Right lobe of liver (tissue), 6 donors: Measurements from ENCODE around the gene KIAA0586. TPM values are rescaled to one million over a fixed set of nuclear protein-coding genes. Genes with fewer than 3 reads are reported as not detected.

Source experiments
- ATAC-seq, 4 donors: fragments of 200-7000 bp; cut with Tn5 transposase; one replicate each; pipeline ENCODE4 v1.9.1; 2020; ENCODE audit warnings: mild to moderate bottlenecking in 4 of 4, moderate library complexity in 4 of 4
- DNase-seq, 3 donors: peaks; one replicate each; pipeline ENCODE4 v3.0.0-alpha.2; 2020
- H3K27ac ChIP-seq, 3 donors: fragments of 200-600 bp; one replicate each; pipeline ENCODE4 v1.8.0; 2022
- H3K27me3 ChIP-seq, 2 donors: fragments of 200-600 bp; one replicate each; pipeline ENCODE4 v1.8.0; 2022
- H3K36me3 ChIP-seq, 4 donors: fragments of 200-600 bp; sonication (generic) in 1 of 4; one replicate each; pipeline versions ENCODE4 v1.5.1 to v1.8.0; 2017 to 2022; ENCODE audit warnings: control low read depth in 1 of 4
- H3K4me1 ChIP-seq, 4 donors: fragments of 200-600 bp; sonication (generic) in 1 of 4; one replicate each; pipeline versions ENCODE4 v1.5.1 to v1.8.0; 2017 to 2022; ENCODE audit warnings: control low read depth in 1 of 4
- H3K4me3 ChIP-seq, 3 donors: fragments of 200-600 bp; one replicate each; pipeline ENCODE4 v1.8.0; 2022
- H3K9me3 ChIP-seq, 4 donors: fragments of 200-600 bp; sonication (generic) in 1 of 4; one replicate each; pipeline versions ENCODE4 v1.5.1 to v1.8.0; 2017 to 2022; ENCODE audit warnings: control low read depth in 1 of 4
- CTCF ChIP-seq, 4 donors: fragments of 200-600 bp in 3 of 4; fragments of 450-650 bp in 1 of 4; IDR thresholded peaks; one replicate each; pipeline versions ENCODE4 v1.5.1 to v1.8.0; 2016 to 2022; ENCODE audit warnings: antibody characterized with exemption in 4 of 4, mild to moderate bottlenecking in 2 of 4
- POLR2A ChIP-seq: fragments of 450-650 bp; IDR thresholded peaks from one replicate; pipeline ENCODE4 v1.6.1; 2017; ENCODE audit warnings: antibody characterized with exemption, mild to moderate bottlenecking
- WGBS: methylation state at CpG from one replicate; pipeline ENCODE4 v1.1.6; 2018; ENCODE audit warnings: low coverage, low lambda C conversion rate; ENCODE audit not compliant: insufficient coverage; ENCODE audit errors: missing lambda C conversion rate; 5-methylcytosine and 5-hydroxymethylcytosine counted together
- intact Hi-C, 2 donors: fragments of 100-400 bp; cut with DNase I; formaldehyde crosslinking; loops; one replicate each; pipeline versions ENCODE4 v1.11.2 to v1.14.1; 2022
- total RNA-seq, 6 experiments: library from RNA; depleted of rRNA in 2 of 6; stranded (reverse); fragments of >200 nt in 2 of 6; fragmentation: NEBNext Ultra II Directional in 3 of 6; extraction: Animal tissue kit (Norgen Biotek cat#: 25700) in 3 of 6; gene quantifications; one replicate each; pipeline versions ENCODE4 v1.1.0 to v1.2.4, GENCODE V29; 2016 to 2023
- donor health status: DM: no; HTN: yes; CAD: no.
- donor health status: DM: no; HTN: no; CAD: no.
- donor health status: DM: no; HTN: no; CAD: no.
- donor health status: DM: no; HTN: yes; CAD: no.
- donor health status: DM: no; HTN: yes; CAD: no.

KIAA0586 gene
- total RNA-seq, 6 experiments from 2014 or later: 4.7 to 14.6 (median 9.0) TPM

DNA sequence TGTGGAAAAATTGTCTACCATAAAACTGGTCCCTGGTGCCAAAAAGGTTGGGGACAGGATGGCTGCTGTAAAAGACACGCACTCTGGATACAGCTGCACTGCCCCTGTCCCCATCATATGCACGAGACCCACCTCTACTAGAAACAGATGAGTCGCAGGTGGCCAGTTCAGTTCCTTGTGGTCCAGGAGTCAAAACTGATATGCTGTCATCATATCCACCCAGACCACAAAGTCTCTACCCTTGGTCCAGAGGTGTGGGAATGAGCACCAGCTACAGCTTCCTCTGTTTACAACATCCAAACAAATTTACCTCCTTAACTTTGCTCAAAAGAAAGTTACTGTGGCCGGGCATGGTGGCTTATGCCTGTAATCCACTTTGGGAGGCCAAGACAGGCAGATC is 166.5 kb downstream of the KIAA0586 start:
- DNase-seq (no peak), ATAC-seq (no peak)
- Histone ChIP-seq H3K4me3 (no peak overlapping the region), H3K9me3 (no peaks in the 10 kb centered on the region), H3K36me3 (no peaks in the 10 kb centered on the region), H3K4me1 (no peaks in the 10 kb centered on the region), H3K27me3 (no peaks in the 10 kb centered on the region), H3K27ac (no peak overlapping the region)
- TF ChIP-seq POLR2A (no peak), CTCF (IDR thresholded peaks at IDR 0.05) (no peak)
- 89% methylated on average over 2 of the region's 4 CpGs for WGBS
- intact Hi-C loops: no loop called here

DNA sequence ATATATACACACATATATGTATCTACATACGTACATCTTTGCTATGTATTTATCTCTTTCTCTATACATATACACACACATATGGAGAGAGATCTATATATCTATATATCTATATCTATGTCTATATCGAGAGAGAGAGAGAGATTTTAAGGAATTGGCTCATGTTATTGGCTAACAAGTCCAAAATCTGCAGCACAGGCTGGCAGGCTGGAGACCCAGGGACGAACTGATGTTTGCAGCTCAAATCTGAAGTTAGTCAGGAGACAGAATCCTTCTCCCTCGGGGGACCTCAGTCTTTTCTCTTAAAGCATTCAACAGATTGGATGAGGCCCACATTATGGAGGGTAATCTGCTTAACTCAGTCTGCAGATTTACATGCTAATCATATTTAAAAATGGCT is 169.5 kb downstream of the KIAA0586 start:
- DNase-seq (no peak), ATAC-seq (no peak)
- 74% methylated on average over 3 of the region's 4 CpGs for WGBS
- H3K27ac ChIP-seq: no peak overlapping the region
- intact Hi-C loops: no loop called here
- H3K4me3 ChIP-seq: no peak overlapping the region
- H3K27me3 ChIP-seq: no peaks in the 10 kb centered on the region
- no peaks in the 10 kb centered on the region for H3K9me3 ChIP-seq
- no peaks in the 10 kb centered on the region for H3K36me3 ChIP-seq
- TF ChIP-seq POLR2A (no peak), CTCF (IDR thresholded peaks at IDR 0.05) (no peak)
- H3K4me1 ChIP-seq: no peaks in the 10 kb centered on the region

DNA sequence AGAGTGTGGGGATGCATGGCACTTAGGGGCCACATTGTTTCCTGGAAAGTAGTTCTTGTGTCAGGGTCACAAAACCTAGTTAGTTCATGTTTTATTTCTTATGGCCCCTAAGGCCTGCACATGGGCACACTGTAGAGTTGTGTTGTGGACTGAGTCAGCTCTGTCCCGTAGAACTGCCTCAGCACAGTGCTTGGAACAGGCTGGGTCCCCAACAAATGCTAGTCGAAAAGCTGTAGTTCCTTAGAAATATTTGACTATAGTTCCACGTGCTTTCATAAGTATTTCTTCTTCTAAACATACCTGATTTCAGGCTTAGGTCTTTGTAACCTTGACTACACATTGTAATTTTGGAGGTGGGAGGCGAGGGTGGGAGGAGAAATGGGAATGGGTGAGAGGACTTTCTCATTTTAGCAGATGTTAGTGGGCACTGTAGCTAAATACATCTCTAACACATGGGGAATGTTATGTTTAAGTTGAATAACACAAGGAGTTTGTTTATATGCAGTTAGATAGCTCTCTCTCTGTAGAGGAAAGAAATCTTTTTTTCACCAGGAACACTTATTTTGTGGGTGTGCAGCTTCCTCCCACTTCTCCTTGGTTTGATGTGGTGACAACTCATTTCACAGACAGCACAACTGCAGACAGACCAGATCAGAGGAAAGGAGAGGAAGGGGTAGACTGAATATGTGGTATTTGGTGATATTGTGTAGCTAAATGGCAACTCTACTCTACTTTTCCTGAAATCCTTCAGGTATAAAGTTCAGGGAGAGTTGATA is 170.7 kb downstream of the KIAA0586 start:
- Histone ChIP-seq H3K36me3 (no peaks in the 10 kb centered on the region), H3K27ac (no peak overlapping the region), H3K9me3 (no peaks in the 10 kb centered on the region), H3K4me3 (no peak overlapping the region), H3K4me1 (no peaks in the 10 kb centered on the region), H3K27me3 (no peaks in the 10 kb centered on the region)
- intact Hi-C loops: no loop called here
- ATAC-seq: no peak
- DNase-seq: no peak
- no peak for TF ChIP-seq POLR2A
- no peak for TF ChIP-seq CTCF (IDR thresholded peaks at IDR 0.05)
- WGBS: 75% methylated on average over 3 of the region's 4 CpGs

DNA sequence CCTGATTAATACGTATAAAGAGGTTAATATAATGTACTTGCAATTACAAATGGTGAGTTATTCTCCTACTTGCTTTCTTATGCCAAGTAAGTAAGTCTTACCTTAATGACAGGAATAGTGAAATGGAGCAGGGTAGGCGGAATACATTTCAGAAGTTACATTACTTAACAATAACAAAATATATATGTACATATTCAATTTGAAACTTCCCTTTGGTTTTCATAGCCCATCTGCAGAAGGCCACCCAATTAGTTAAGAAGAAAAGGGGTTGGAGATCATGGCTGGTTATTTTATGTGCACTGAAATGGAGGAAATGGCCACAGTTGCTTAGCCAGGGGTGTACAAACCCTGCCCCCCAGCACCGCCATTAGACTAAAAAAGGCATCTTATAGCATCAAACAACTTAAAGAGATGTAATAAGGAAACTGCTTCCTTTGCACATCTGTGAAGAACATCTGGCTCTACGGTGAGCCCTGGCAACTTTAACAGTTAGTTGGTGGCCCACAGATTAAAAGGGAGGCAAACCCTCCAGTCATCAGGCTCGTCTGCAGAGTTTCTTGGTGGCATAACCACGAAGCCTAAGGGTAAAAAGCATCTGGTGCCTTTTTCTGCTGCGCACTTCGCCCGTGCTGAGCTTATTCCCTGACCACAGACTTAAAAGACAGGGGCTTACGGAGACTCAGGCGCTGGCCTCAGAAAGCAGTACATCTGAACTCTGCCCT is 171.4 kb downstream of the KIAA0586 start:
- Histone ChIP-seq H3K36me3 (no peaks in the 10 kb centered on the region), H3K27me3 (no peaks in the 10 kb centered on the region), H3K4me3 (no peak overlapping the region), H3K9me3 (no peaks in the 10 kb centered on the region), H3K4me1 (no peaks in the 10 kb centered on the region), H3K27ac (no peak overlapping the region)
- ATAC-seq (no peak), DNase-seq (no peak)
- WGBS: 46% methylated on average over 7 of the region's 11 CpGs
- intact Hi-C loops: no loop called here
- TF ChIP-seq POLR2A (no peak), CTCF (IDR thresholded peaks at IDR 0.05) (no peak)
